ENCODE data around the gene RAB27B.

- TF ChIP-seq CTCF (conservative IDR thresholded peaks at IDR 0.05) (no peak), EZH2 (IDR thresholded peaks at IDR 0.05; ENCODE audit: low read depth) (no peak)
These were observed 82.1 kb downstream of the RAB27B start for GRCh38 chr18:54910161-54910919.

Measured in PC-9 (cell line).